Ectodermal cell (in vitro differentiated cells): ENCODE results near the gene LGALS14.

Source experiments
- H3K27ac ChIP-seq: 2 replicates; pipeline ENCODE4 v1.7.0; 2013; ENCODE audit warnings: mild to moderate bottlenecking, low read depth, low read length; ENCODE audit not compliant: insufficient read depth, poor library complexity, severe bottlenecking
- H3K27me3 ChIP-seq: 2 replicates; pipeline ENCODE4 v1.7.0; 2013; ENCODE audit warnings: mild to moderate bottlenecking, low read length; ENCODE audit not compliant: insufficient read depth, control insufficient read depth, poor library complexity, severe bottlenecking
- H3K36me3 ChIP-seq: one replicate; pipeline ENCODE4 v1.7.0; 2013; ENCODE audit warnings: low read length; ENCODE audit not compliant: control insufficient read depth, insufficient read depth
- H3K4me1 ChIP-seq: one replicate; pipeline ENCODE4 v1.7.0; 2013; ENCODE audit warnings: low read length; ENCODE audit not compliant: control insufficient read depth, insufficient read depth
- H3K4me3 ChIP-seq: 2 replicates; pipeline ENCODE4 v1.7.0; 2013; ENCODE audit warnings: low read depth, low read length, control low read depth; ENCODE audit not compliant: insufficient read depth
- H3K9me3 ChIP-seq: 2 replicates; pipeline ENCODE4 v1.7.0; 2013; ENCODE audit warnings: mild to moderate bottlenecking, low read length, moderate library complexity; ENCODE audit not compliant: control insufficient read depth
- WGBS, 2 experiments: methylation state at CpG; one replicate each; pipeline ENCODE4 v1.1.7; 2013; ENCODE audit warnings: missing lambda C conversion rate in 2 of 2; 5-methylcytosine and 5-hydroxymethylcytosine counted together

LGALS14 gene

DNA sequence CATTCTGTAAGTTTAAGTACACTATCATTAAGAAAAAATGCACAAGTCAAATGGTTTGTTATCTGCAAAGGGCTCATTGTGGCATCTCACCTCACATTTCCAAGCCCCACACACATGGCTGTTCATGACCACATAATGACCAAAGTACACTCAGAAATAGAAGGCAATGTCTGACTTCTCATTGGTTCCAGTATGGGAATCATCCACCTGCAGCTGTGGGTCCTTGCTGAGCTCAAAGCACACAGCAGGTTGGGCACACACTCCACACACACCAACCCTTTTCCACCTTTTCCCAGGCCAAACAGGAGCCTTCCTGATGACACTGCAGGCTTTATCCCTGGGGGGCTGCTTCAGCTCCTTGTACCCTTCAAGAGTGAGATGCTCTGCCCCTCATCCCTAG, 21.7 kb downstream of the LGALS14 start:
- Histone ChIP-seq H3K4me1 (no peaks in the 10 kb centered on the region), H3K9me3 (no peaks in the 10 kb centered on the region), H3K27me3 (peaks cover 6% of the 10 kb centered on the region), H3K4me3 (no peak overlapping the region), H3K36me3 (no peaks in the 10 kb centered on the region), H3K27ac (no peak overlapping the region)

DNA sequence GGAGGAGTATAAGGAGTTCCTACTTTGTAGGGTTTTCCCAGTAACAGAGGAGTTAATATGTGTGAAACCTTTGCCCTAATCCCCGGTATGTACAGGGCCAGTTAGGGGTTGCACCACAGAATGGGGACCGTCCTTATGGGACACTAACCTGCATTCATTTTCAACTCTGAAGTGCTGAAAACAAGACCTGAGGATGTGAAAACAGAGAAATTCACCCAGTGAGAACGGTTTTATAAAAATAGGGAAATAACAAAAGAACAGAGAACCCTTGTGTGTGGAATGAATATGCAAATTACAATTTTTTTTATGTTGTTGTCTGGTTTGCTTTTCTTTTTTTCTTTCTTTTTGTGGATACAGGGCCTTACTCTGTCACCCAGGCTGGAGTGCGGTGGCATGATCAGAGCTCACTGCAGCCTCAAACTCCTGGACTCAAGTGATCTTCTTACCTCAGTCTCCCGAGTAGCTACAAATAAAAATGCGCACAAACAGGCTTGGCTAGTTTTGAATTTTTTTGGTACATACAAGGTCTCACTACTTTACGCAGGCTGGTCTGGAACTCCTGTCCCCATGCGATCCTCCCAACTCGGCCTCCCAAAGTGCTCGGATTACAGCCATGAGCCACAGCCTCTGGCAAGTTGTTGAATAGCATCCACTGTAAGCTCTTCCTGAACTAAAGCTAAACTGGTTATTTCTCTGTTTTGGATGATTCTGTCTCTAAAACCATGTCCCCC, 23.0 kb downstream of the LGALS14 start:
- H3K27me3 ChIP-seq: peaks cover 6% of the 10 kb centered on the region
- H3K36me3 ChIP-seq: no peaks in the 10 kb centered on the region
- H3K4me3 ChIP-seq: no peak overlapping the region
- 83 to 84% methylated on average over 10 of the region's 10 CpGs for WGBS, 2 experiments
- H3K4me1 ChIP-seq: no peaks in the 10 kb centered on the region
- no peak overlapping the region for H3K27ac ChIP-seq
- no peaks in the 10 kb centered on the region for H3K9me3 ChIP-seq

DNA sequence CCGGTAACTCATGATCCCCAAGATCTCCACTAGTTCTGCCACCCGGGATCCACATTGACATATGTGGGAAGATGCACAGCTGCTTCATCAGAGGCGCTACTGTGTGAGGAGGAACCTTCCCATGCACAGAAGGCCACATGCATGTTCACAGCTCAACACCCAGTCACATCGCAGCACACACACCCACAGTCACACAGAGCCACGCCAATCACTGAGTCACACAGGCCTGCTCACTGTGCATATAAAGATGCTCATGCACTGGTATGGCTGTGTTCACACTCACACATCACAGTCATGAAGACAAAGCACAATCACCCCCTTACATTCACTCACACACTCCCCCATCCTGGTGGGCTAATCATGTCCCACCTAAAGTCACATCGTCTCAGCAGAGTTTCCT, 23.8 kb downstream of the LGALS14 start:
- peaks cover 6% of the 10 kb centered on the region for H3K27me3 ChIP-seq
- H3K27ac ChIP-seq: no peak overlapping the region
- WGBS, 2 experiments: 88 to 90% methylated on average over 6 of the region's 6 CpGs
- H3K4me3 ChIP-seq: no peak overlapping the region
- H3K36me3 ChIP-seq: no peaks in the 10 kb centered on the region
- no peaks in the 10 kb centered on the region for H3K4me1 ChIP-seq
- H3K9me3 ChIP-seq: no peaks in the 10 kb centered on the region

DNA sequence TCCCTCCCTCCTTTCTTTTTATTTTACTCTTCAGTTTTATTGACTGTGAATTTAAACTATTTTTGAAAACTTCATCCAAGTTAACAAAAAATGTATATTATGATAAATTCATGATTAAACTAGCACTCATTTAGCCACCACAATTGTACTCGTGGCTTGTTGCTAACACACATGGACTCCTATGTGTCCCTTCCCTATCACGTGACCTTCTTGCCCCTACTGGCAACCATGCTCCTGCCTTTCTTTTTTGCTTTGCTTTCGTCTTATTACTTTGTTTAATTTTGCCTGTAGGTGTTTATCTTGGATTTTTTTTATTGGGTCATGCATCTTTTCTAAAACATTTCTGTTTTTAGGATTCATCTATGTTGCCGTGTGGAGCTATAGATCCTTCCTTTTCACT, 25.3 kb downstream of the LGALS14 start:
- WGBS, 2 experiments: 65 to 87% methylated on average over 3 to 4 of the region's 4 CpGs
- Histone ChIP-seq H3K27ac (no peak overlapping the region), H3K27me3 (peaks cover 6% of the 10 kb centered on the region)

DNA sequence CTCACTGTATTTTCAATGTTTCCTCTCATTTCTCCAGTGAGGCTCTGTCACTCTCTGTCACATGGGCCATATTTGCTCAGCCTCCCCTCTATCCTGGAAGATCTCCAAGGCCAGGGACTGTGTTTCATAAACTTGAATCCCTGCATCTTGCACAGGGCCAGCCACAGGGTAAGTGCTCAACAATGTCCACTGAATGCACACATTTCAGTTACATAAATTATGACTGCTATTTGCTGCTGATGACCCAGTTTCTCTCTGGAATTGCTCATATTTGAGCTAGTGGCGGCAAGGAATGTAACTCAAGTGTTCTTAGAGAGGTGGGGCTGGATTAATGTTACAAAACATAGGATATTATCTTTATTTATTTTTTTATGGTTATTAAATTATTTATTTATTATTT, 27.4 kb downstream of the LGALS14 start:
- no peak overlapping the region for H3K4me3 ChIP-seq
- H3K9me3 ChIP-seq: no peaks in the 10 kb centered on the region
- no peaks in the 10 kb centered on the region for H3K4me1 ChIP-seq
- peaks cover 6% of the 10 kb centered on the region for H3K27me3 ChIP-seq
- no peak overlapping the region for H3K27ac ChIP-seq
- no peaks in the 10 kb centered on the region for H3K36me3 ChIP-seq
- WGBS, 2 experiments: 92% methylated on average over 1 of the region's 1 CpG; no CpG with 5 or more reads in 1 of the 2 experiments

More for the DNA sequence above, 25.3 kb downstream of the LGALS14 start:
- Histone ChIP-seq H3K9me3 (no peaks in the 10 kb centered on the region), H3K36me3 (no peaks in the 10 kb centered on the region), H3K4me1 (no peaks in the 10 kb centered on the region), H3K4me3 (no peak overlapping the region)

DNA sequence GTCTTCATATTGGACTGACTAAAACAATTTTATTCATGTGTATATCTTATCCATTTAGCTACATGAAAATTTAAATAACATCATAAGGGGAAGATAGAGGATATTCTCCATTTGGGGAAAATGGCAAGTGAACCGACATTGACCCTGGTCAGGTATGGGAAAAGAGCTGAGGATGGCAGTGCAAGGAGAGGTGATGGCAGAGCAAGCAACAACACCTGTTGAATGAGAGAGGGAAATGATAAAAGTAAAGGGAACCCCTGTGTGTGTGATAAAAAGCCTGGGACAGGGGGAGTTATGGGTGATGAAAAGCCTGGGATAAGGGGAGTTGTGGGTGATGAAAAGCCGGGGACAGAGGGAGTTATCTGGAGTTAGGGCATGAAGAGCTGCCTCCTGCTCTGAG, 29.6 kb downstream of the LGALS14 start:
- H3K27me3 ChIP-seq: no peaks in the 10 kb centered on the region
- WGBS, 2 experiments: 76 to 82% methylated on average over 2 of the region's 2 CpGs

DNA sequence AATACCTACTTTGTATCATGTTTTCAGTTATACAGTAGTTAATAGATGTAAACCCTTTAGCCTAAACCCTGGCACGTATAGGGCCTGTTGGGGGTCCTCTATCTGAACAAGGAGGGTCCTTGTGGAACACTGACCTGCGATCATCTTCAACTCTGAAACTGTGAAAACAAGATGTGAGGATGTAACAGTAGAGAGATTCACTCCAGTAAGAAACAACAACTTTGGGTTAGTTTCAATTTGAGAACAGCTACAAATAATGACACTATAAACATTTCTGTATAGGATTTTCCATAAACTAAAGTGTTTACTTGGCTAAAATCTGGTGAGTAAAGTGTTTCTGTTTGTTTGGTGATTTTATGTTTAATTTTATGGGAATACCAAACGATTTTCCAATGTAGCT, 31.4 kb downstream of the LGALS14 start:
- peaks cover 3% of the 10 kb centered on the region for H3K4me1 ChIP-seq
- no peak overlapping the region for H3K27ac ChIP-seq
- H3K27me3 ChIP-seq: no peaks in the 10 kb centered on the region
- no peaks in the 10 kb centered on the region for H3K9me3 ChIP-seq
- WGBS, 2 experiments: 89 to 90% methylated on average over 1 of the region's 3 CpGs
- H3K4me3 ChIP-seq: no peak overlapping the region
- H3K36me3 ChIP-seq: no peaks in the 10 kb centered on the region

More for the DNA sequence above, 29.6 kb downstream of the LGALS14 start:
- Histone ChIP-seq H3K27ac (no peak overlapping the region), H3K36me3 (no peaks in the 10 kb centered on the region), H3K4me1 (peaks cover 2% of the 10 kb centered on the region), H3K4me3 (no peak overlapping the region), H3K9me3 (no peaks in the 10 kb centered on the region)

DNA sequence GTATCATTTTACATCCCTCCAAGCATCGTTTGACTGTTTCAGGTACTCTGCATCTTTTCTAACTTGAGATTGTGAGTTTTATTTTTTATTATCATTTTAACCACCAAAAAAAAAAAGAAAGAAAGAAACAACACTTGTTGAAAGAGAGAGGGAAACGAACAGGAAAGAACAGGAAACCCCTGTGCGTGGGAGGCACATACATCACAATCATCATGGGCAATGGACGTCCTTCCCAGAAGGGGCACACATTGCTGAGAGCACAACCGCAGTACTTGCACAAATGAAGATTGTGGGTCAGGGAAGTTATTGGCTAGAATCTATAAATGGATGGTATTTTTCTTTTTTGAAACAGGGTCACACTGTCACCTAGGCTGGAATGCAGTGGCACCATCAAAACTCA, 31.8 kb downstream of the LGALS14 start:
- no peaks in the 10 kb centered on the region for H3K36me3 ChIP-seq
- H3K9me3 ChIP-seq: no peaks in the 10 kb centered on the region
- 64 to 65% methylated on average over 4 of the region's 5 CpGs for WGBS, 2 experiments
- H3K4me3 ChIP-seq: no peak overlapping the region
- no peaks in the 10 kb centered on the region for H3K27me3 ChIP-seq
- peaks cover 3% of the 10 kb centered on the region for H3K4me1 ChIP-seq
- H3K27ac ChIP-seq: no peak overlapping the region

DNA sequence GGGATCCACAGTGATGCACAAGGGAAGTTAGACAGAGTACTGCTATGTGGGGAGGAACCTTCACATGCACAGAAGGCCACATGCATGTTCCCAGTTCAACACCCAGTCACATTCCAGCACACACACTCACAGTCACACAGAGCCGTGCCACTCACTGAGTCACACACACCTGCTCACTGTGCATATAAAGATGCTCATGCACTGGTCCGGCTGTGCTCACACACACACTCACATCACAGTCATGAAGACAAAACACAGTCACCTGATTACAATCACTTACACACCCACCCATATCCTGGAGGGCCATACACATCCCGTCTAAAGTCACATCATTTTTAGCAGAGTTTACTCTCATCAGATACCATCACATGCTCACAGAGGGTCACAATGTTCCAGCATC, 33.1 kb downstream of the LGALS14 start:
- H3K27ac ChIP-seq: no peak overlapping the region
- H3K9me3 ChIP-seq: no peaks in the 10 kb centered on the region
- H3K36me3 ChIP-seq: no peaks in the 10 kb centered on the region
- 87 to 93% methylated on average over 3 of the region's 3 CpGs for WGBS, 2 experiments
- H3K27me3 ChIP-seq: no peaks in the 10 kb centered on the region
- H3K4me3 ChIP-seq: no peak overlapping the region
- H3K4me1 ChIP-seq: peaks cover 3% of the 10 kb centered on the region

DNA sequence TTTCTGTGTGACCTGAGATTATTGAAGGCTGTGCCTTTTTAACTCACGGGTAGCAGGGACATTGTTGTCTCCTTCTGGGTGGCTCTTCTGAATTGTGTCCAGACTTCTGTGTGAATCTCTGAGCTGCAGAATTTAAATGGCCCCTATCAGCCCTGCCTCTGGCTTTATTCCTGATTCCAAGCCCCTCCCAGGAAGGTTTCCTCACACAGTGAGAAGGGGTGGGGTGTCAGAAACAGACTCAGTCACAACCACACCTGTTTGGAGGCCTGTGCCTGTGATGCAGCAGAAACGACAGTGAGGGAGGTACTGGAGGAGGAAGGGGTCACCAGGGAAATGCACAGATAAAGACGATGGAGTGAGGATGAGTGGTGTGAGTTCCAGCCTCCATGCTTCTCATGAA, 33.6 kb downstream of the LGALS14 start, which contains the start of gene CLC:
CLC (minus strand) TSS at position 139 of the 400 bp plus-strand sequence; CDS start at position 62, 77 bp downstream.
- no peak within 1 kb of the TSS for H3K27ac ChIP-seq
- H3K4me1 ChIP-seq: peaks cover 3% of the 10 kb centered on the region
- H3K4me3 ChIP-seq: no peak within 1 kb of the TSS
- 74 to 78% methylated on average over 3 of the region's 3 CpGs for WGBS, 2 experiments
- H3K36me3 ChIP-seq: no peaks in the 10 kb centered on the region
- H3K9me3 ChIP-seq: no peaks in the 10 kb centered on the region
- no peaks in the 10 kb centered on the region for H3K27me3 ChIP-seq
